Loucy (cell line): ENCODE measurements around the gene ALKBH3.

Source experiments
- H2AFZ ChIP-seq: fragments of 200-600 bp; sonication (generic); 2 replicates; pipeline ENCODE4 v1.6.0; 2016; ENCODE audit warnings: antibody characterized with exemption, mild to moderate bottlenecking, low read length, moderate library complexity
- H3F3A ChIP-seq: fragments of 200-600 bp; 2 replicates; pipeline ENCODE4 v1.6.0; 2016; ENCODE audit warnings: antibody characterized with exemption, low read depth, mild to moderate bottlenecking
- H3K27me3 ChIP-seq: fragments of 200-600 bp; sonication (generic); 2 replicates; pipeline ENCODE4 v1.6.1; 2014; ENCODE audit warnings: low read length, mild to moderate bottlenecking; ENCODE audit not compliant: insufficient read depth, poor library complexity, severe bottlenecking
- H3K36me3 ChIP-seq: fragments of 200-600 bp; sonication (generic); 2 replicates; pipeline ENCODE4 v1.6.1; 2016; ENCODE audit warnings: low read length; ENCODE audit not compliant: insufficient read depth
- H3K4me1 ChIP-seq: fragments of 200-600 bp; sonication (generic); 2 replicates; pipeline ENCODE4 v1.5.1; 2014; ENCODE audit warnings: low read length, mild to moderate bottlenecking; ENCODE audit not compliant: insufficient read depth, poor library complexity, severe bottlenecking
- H3K4me2 ChIP-seq: fragments of 200-600 bp; sonication (generic); 2 replicates; pipeline ENCODE4 v1.6.0; 2014; ENCODE audit warnings: antibody characterized with exemption, low read length, low read depth, mild to moderate bottlenecking; ENCODE audit not compliant: poor library complexity, severe bottlenecking
- H3K4me3 ChIP-seq: fragments of 200-600 bp; sonication (generic); 2 replicates; pipeline ENCODE4 v1.5.1; 2014; ENCODE audit warnings: low read length, mild to moderate bottlenecking, mixed read lengths; ENCODE audit not compliant: poor library complexity, severe bottlenecking
- H3K79me2 ChIP-seq: fragments of 200-600 bp; sonication (generic); 2 replicates; pipeline ENCODE4 v1.6.1; 2014; ENCODE audit warnings: low read length; ENCODE audit not compliant: insufficient read depth
- H3K9ac ChIP-seq: fragments of 200-600 bp; sonication (generic); 2 replicates; pipeline ENCODE4 v1.6.0; 2014; ENCODE audit warnings: mild to moderate bottlenecking, low read depth, low read length, moderate library complexity; ENCODE audit not compliant: poor library complexity, severe bottlenecking
- H3K9me2 ChIP-seq: fragments of 200-600 bp; sonication (generic); replicated peaks from 2 replicates; pipeline ENCODE4 v1.6.1; 2016; ENCODE audit warnings: low read depth, low read length, mixed read lengths
- H3K9me3 ChIP-seq: fragments of 200-600 bp; sonication (generic); 2 replicates; pipeline ENCODE4 v1.6.1; 2014; ENCODE audit warnings: mild to moderate bottlenecking, antibody characterized with exemption, low read length, low read depth; ENCODE audit not compliant: insufficient read depth
- H4K20me1 ChIP-seq: fragments of 200-600 bp; sonication (generic); 2 replicates; pipeline ENCODE4 v1.6.0; 2014; ENCODE audit warnings: antibody characterized with exemption, low read length, mild to moderate bottlenecking; ENCODE audit not compliant: insufficient read depth, poor library complexity, severe bottlenecking
- CTCF ChIP-seq: fragments of 200-600 bp; sonication (generic); conservative IDR thresholded peaks from 2 replicates; pipeline ENCODE4 v1.5.1; 2014; ENCODE audit warnings: mild to moderate bottlenecking, antibody characterized with exemption, low read length
- EZH2phosphoT487 ChIP-seq: fragments of 200-600 bp; IDR thresholded peaks from 2 replicates; pipeline ENCODE4 v1.6.1; 2018; ENCODE audit warnings: antibody characterized with exemption, mild to moderate bottlenecking, moderate library complexity, borderline replicate concordance

Gene ALKBH3

GRCh38 chr11:43930868-43931716, 50.5 kb downstream of the ALKBH3 start:
- Histone ChIP-seq H2AFZ (no peak overlapping the region), H3K4me3 (no peak overlapping the region), H3K27me3 (no peaks in the 10 kb centered on the region), H3K79me2 (no peaks in the 10 kb centered on the region), H3K4me2 (no peak overlapping the region), H3K9ac (no peak overlapping the region), H3K36me3 (no peaks in the 10 kb centered on the region), H4K20me1 (no peaks in the 10 kb centered on the region), H3K9me2 (no peaks in the 10 kb centered on the region), H3K4me1 (peaks cover 4% of the 10 kb centered on the region), H3K9me3 (no peaks in the 10 kb centered on the region), H3F3A (no peaks in the 10 kb centered on the region)
- TF ChIP-seq EZH2phosphoT487 (no peak), CTCF (no peak)

- no peak overlapping the region for H3K4me2 ChIP-seq
- H3K4me1 ChIP-seq: peaks cover 4% of the 10 kb centered on the region
- TF ChIP-seq EZH2phosphoT487: no peak
- no peak for TF ChIP-seq CTCF
- no peaks in the 10 kb centered on the region for H3K27me3 ChIP-seq
- no peaks in the 10 kb centered on the region for H3F3A ChIP-seq
- H3K9ac ChIP-seq: no peak overlapping the region
- H3K9me3 ChIP-seq: no peaks in the 10 kb centered on the region
- no peaks in the 10 kb centered on the region for H3K36me3 ChIP-seq
- no peaks in the 10 kb centered on the region for H3K79me2 ChIP-seq
- H3K9me2 ChIP-seq: no peaks in the 10 kb centered on the region
- no peaks in the 10 kb centered on the region for H4K20me1 ChIP-seq
- no peak overlapping the region for H2AFZ ChIP-seq
- no peak overlapping the region for H3K4me3 ChIP-seq
These were observed 51.0 kb downstream of the ALKBH3 start for GRCh38 chr11:43931717-43932039.

- H3K9me2 ChIP-seq: no peaks in the 10 kb centered on the region
- no peak overlapping the region for H3K9ac ChIP-seq
- no peak overlapping the region for H2AFZ ChIP-seq
- no peak overlapping the region for H3K4me2 ChIP-seq
- no peaks in the 10 kb centered on the region for H3K9me3 ChIP-seq
- TF ChIP-seq CTCF (no peak), EZH2phosphoT487 (no peak)
- H3K4me1 ChIP-seq: peaks cover 4% of the 10 kb centered on the region
- no peaks in the 10 kb centered on the region for H3K79me2 ChIP-seq
- no peaks in the 10 kb centered on the region for H4K20me1 ChIP-seq
- H3K4me3 ChIP-seq: no peak overlapping the region
- H3F3A ChIP-seq: no peaks in the 10 kb centered on the region
- H3K27me3 ChIP-seq: no peaks in the 10 kb centered on the region
- H3K36me3 ChIP-seq: no peaks in the 10 kb centered on the region
These were observed 52.6 kb downstream of the ALKBH3 start for GRCh38 chr11:43933226-43933607.
